HepG2 (cell line): ENCODE measurements around the gene MGAT2. TPM values are rescaled to one million over a fixed set of nuclear protein-coding genes. Genes with fewer than 3 reads are reported as not detected.

Experiments
- CREB1 ChIP-seq, 2 experiments: fragments of 450-650 bp in 1 of 2; IDR thresholded peaks; 2 replicates each; pipeline ENCODE4 v1.6.1; 2016 to 2017; ENCODE audit warnings: control low read depth in 1 of 2, mild to moderate bottlenecking in 1 of 2, missing compliant biosample characterization in 1 of 2, missing genetic modification characterization in 1 of 2
- CREM ChIP-seq, 2 experiments: sonication (generic) in 1 of 2; formaldehyde crosslinking in 1 of 2; IDR thresholded peaks; 2 replicates each; pipeline versions ENCODE4 v1.4.0 to v1.6.1; 2016 to 2020; ENCODE audit warnings: antibody characterized with exemption in 1 of 2, mild to moderate bottlenecking in 1 of 2, missing genetic modification reagents in 1 of 2
- HDAC2 ChIP-seq: sonication (generic); formaldehyde crosslinking; IDR thresholded peaks from 2 replicates; pipeline ENCODE4 v1.4.0; 2020; ENCODE audit warnings: missing genetic modification reagents
- HNF4A ChIP-seq: sonication (generic); formaldehyde crosslinking; IDR thresholded peaks from 2 replicates; pipeline ENCODE4 v1.4.0; 2020; ENCODE audit warnings: missing genetic modification reagents
- IRF2 ChIP-seq: IDR thresholded peaks from 2 replicates; pipeline ENCODE4 v1.6.1; 2018; ENCODE audit warnings: missing genetic modification reagents, missing compliant biosample characterization
- JUND ChIP-seq: sonication (generic); formaldehyde crosslinking; IDR thresholded peaks from 2 replicates; pipeline ENCODE4 v1.8.0; 2022; ENCODE audit warnings: mild to moderate bottlenecking, missing genetic modification reagents
- MED1 ChIP-seq: sonication (generic); formaldehyde crosslinking; IDR thresholded peaks from 2 replicates; pipeline ENCODE4 v1.4.0; 2020; ENCODE audit warnings: missing genetic modification reagents
- NR1H2 ChIP-seq: sonication (generic); formaldehyde crosslinking; IDR thresholded peaks from 2 replicates; pipeline ENCODE4 v1.8.1; 2022; ENCODE audit warnings: low read depth, missing genetic modification reagents, borderline replicate concordance
- RFX5 ChIP-seq: IDR thresholded peaks from 2 replicates; pipeline ENCODE4 v1.6.1; 2011; ENCODE audit warnings: low read depth, low read length, improper control_type of control experiment
- SOX6 ChIP-seq, 2 experiments: fragments of 450-650 bp in 1 of 2; sonication (generic) in 1 of 2; formaldehyde crosslinking in 1 of 2; IDR thresholded peaks; 2 replicates each; pipeline versions ENCODE4 v1.4.0 to v1.6.1; 2017 to 2020; ENCODE audit warnings: antibody characterized with exemption in 1 of 2, mild to moderate bottlenecking in 1 of 2, missing genetic modification reagents in 1 of 2
- ZNF20 ChIP-seq: sonication (generic); formaldehyde crosslinking; IDR thresholded peaks from 2 replicates; pipeline ENCODE4 v1.4.0; 2020; ENCODE audit warnings: mild to moderate bottlenecking, moderate library complexity, missing genetic modification reagents
- ZNF788 ChIP-seq: sonication (generic); formaldehyde crosslinking; IDR thresholded peaks from 2 replicates; pipeline ENCODE4 v1.5.0; 2020; ENCODE audit warnings: mild to moderate bottlenecking, missing genetic modification reagents, borderline replicate concordance
- polyA plus RNA-seq, 8 experiments: library from polyadenylated mRNA; depleted of rRNA in 3 of 8; stranded (reverse) in 7 of 8; unstranded in 1 of 8; fragments of >200 nt; fragmentation: Illumina TruSeq in 4 of 8; extraction: Trizol in 4 of 8; gene quantifications; 2 replicates each; pipeline versions ENCODE4 v1.2.1 to v1.2.3, GENCODE V29; 2011 to 2016; ENCODE audit warnings: low read depth in 4 of 8, missing spikeins in 1 of 8, mixed read lengths in 1 of 8; ENCODE audit not compliant: insufficient read depth in 1 of 8
- total RNA-seq, 5 experiments: library from RNA; depleted of rRNA; stranded (reverse); fragments of >200 nt; fragmentation: Illumina TruSeq; extraction: Trizol; gene quantifications; 2 replicates each; pipeline ENCODE4 v1.2.3, GENCODE V29; 2016; ENCODE audit warnings: low read depth in 1 of 5
- TF ChIP-seq, protein P1 (sequence below): sonication (generic); formaldehyde crosslinking; IDR thresholded peaks from 2 replicates; pipeline ENCODE4 v1.4.0; 2020; ENCODE audit warnings: missing genetic modification reagents
- TF ChIP-seq, protein P2 (sequence below): sonication (generic); formaldehyde crosslinking; IDR thresholded peaks from 2 replicates; pipeline ENCODE4 v1.4.0; 2020; ENCODE audit warnings: missing genetic modification reagents, borderline replicate concordance
- TF ChIP-seq, protein P3 (sequence below): IDR thresholded peaks from 2 replicates; pipeline ENCODE4 v1.4.0; 2020; ENCODE audit warnings: mild to moderate bottlenecking, missing genetic modification reagents
- TF ChIP-seq, protein P4 (sequence below): sonication (generic); formaldehyde crosslinking; conservative IDR thresholded peaks from 2 replicates; pipeline ENCODE4 v1.4.0; 2020; ENCODE audit warnings: mild to moderate bottlenecking, missing genetic modification reagents, moderate library complexity

MGAT2 gene
- total and polyA plus RNA-seq, 2 of the 13 experiments (the other 11 are each of a cell fraction or from before 2014, with no cell fraction given): 12.9 to 51.9 TPM

DNA sequence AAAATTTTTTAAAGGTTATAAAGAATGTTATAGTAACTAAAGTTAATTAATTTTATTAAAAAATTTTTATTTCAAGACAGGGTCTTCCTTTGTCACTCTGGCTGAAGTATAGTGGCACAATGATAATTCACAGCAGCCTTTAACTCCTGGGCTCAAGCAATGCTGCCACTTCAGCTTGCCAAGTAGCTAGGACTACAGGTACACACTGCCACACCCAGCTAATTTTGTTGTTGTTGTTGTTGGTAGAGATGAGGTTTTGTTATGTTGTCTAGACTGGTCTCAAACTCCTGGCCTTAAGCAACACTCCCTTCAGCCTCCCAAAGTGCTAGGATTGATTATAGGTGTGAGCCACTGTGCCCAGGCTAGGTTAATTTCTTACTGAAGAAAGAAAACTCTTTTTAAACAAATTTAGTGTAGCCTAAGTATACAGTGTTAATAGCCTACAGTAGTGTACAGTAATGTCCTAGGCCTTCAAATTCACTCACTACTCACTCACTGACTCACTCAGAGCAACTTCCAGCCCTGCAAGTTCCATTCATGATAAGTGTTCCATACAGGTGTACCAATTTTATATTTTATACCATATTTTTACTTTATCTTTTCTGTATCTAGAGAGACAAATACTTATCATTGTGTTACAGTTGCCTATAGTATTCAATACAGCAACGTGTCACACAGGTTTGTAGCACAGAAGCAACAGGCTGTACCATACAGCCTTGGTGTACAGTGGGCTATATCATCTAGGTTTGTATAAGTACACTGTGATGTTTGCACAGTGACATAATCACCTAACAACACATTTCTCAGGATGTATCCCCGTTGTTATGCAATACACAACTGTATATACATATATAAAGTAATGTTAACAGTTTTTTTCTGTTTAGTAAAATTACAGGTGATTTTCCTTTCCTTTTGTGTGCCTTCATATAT is 39.2 kb downstream of the MGAT2 start (continued):
- TF ChIP-seq SOX6 (IDR thresholded peaks at IDR 0.05): no peak
- TF ChIP-seq SOX6 (CRISPR knock-in tag; IDR thresholded peaks at IDR 0.05): peak; percentile 49
- TF ChIP-seq, protein P1, sequence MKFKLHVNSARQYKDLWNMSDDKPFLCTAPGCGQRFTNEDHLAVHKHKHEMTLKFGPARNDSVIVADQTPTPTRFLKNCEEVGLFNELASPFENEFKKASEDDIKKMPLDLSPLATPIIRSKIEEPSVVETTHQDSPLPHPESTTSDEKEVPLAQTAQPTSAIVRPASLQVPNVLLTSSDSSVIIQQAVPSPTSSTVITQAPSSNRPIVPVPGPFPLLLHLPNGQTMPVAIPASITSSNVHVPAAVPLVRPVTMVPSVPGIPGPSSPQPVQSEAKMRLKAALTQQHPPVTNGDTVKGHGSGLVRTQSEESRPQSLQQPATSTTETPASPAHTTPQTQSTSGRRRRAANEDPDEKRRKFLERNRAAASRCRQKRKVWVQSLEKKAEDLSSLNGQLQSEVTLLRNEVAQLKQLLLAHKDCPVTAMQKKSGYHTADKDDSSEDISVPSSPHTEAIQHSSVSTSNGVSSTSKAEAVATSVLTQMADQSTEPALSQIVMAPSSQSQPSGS (CRISPR knock-in tag): peak; percentile 91
- no peak for TF ChIP-seq NR1H2 (CRISPR knock-in tag)
- peak; percentile 36; the same call in 1 of the 2 replicates for TF ChIP-seq IRF2 (CRISPR knock-in tag)
- peak; percentile 57; the same call in 1 of the 2 replicates for TF ChIP-seq CREB1 (IDR thresholded peaks at IDR 0.05)
- TF ChIP-seq CREB1 (CRISPR knock-in tag; IDR thresholded peaks at IDR 0.05): peak; percentile 63
- 0 out of 2 replicates have a peak, but pooled peaks have one; percentile 39 for TF ChIP-seq JUND (CRISPR knock-in tag)
- TF ChIP-seq, protein P2, sequence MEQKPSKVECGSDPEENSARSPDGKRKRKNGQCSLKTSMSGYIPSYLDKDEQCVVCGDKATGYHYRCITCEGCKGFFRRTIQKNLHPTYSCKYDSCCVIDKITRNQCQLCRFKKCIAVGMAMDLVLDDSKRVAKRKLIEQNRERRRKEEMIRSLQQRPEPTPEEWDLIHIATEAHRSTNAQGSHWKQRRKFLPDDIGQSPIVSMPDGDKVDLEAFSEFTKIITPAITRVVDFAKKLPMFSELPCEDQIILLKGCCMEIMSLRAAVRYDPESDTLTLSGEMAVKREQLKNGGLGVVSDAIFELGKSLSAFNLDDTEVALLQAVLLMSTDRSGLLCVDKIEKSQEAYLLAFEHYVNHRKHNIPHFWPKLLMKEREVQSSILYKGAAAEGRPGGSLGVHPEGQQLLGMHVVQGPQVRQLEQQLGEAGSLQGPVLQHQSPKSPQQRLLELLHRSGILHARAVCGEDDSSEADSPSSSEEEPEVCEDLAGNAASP (CRISPR knock-in tag): peak; percentile 54; the same call in 1 of the 2 replicates
- TF ChIP-seq, protein P3, sequence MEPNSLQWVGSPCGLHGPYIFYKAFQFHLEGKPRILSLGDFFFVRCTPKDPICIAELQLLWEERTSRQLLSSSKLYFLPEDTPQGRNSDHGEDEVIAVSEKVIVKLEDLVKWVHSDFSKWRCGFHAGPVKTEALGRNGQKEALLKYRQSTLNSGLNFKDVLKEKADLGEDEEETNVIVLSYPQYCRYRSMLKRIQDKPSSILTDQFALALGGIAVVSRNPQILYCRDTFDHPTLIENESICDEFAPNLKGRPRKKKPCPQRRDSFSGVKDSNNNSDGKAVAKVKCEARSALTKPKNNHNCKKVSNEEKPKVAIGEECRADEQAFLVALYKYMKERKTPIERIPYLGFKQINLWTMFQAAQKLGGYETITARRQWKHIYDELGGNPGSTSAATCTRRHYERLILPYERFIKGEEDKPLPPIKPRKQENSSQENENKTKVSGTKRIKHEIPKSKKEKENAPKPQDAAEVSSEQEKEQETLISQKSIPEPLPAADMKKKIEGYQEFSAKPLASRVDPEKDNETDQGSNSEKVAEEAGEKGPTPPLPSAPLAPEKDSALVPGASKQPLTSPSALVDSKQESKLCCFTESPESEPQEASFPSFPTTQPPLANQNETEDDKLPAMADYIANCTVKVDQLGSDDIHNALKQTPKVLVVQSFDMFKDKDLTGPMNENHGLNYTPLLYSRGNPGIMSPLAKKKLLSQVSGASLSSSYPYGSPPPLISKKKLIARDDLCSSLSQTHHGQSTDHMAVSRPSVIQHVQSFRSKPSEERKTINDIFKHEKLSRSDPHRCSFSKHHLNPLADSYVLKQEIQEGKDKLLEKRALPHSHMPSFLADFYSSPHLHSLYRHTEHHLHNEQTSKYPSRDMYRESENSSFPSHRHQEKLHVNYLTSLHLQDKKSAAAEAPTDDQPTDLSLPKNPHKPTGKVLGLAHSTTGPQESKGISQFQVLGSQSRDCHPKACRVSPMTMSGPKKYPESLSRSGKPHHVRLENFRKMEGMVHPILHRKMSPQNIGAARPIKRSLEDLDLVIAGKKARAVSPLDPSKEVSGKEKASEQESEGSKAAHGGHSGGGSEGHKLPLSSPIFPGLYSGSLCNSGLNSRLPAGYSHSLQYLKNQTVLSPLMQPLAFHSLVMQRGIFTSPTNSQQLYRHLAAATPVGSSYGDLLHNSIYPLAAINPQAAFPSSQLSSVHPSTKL (CRISPR knock-in tag): peak; percentile 85
- peak; percentile 26; the same call in 1 of the 2 replicates for TF ChIP-seq MED1
- TF ChIP-seq RFX5: peak; percentile 36; the same call in 1 of the 2 replicates
- peak; percentile 25; the same call in 1 of the 2 replicates for TF ChIP-seq HNF4A (CRISPR knock-in tag)
- TF ChIP-seq CREM (IDR thresholded peaks at IDR 0.05): peak; percentile 41; the same call in 1 of the 2 replicates
- TF ChIP-seq CREM (CRISPR knock-in tag; IDR thresholded peaks at IDR 0.05): no peak
- TF ChIP-seq ZNF20 (CRISPR knock-in tag): no peak
- TF ChIP-seq HDAC2: peak; percentile 42; the same call in 1 of the 2 replicates
- TF ChIP-seq ZNF788 (CRISPR knock-in tag): no peak
- TF ChIP-seq, protein P4, sequence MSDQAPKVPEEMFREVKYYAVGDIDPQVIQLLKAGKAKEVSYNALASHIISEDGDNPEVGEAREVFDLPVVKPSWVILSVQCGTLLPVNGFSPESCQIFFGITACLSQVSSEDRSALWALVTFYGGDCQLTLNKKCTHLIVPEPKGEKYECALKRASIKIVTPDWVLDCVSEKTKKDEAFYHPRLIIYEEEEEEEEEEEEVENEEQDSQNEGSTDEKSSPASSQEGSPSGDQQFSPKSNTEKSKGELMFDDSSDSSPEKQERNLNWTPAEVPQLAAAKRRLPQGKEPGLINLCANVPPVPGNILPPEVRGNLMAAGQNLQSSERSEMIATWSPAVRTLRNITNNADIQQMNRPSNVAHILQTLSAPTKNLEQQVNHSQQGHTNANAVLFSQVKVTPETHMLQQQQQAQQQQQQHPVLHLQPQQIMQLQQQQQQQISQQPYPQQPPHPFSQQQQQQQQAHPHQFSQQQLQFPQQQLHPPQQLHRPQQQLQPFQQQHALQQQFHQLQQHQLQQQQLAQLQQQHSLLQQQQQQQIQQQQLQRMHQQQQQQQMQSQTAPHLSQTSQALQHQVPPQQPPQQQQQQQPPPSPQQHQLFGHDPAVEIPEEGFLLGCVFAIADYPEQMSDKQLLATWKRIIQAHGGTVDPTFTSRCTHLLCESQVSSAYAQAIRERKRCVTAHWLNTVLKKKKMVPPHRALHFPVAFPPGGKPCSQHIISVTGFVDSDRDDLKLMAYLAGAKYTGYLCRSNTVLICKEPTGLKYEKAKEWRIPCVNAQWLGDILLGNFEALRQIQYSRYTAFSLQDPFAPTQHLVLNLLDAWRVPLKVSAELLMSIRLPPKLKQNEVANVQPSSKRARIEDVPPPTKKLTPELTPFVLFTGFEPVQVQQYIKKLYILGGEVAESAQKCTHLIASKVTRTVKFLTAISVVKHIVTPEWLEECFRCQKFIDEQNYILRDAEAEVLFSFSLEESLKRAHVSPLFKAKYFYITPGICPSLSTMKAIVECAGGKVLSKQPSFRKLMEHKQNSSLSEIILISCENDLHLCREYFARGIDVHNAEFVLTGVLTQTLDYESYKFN (CRISPR knock-in tag): peak; percentile 32; the same call in 1 of the 2 replicates
